Activated T-helper 1 cell treated with anti-CD3 and anti-CD28 coated beads, Interleukin-12 subunit alpha, Interleukin-12 subunit beta, Interleukin-2, Interleukin-4 antibody, amounts not matched to agents 30 ng/mL and 10 ng/mL and 1 ng/mL, durations not matched to agents 14 hours and 24 hours and 36 hours (primary cell): Measurements from ENCODE around the gene OR52N5. TPM values are rescaled to one million over a fixed set of nuclear protein-coding genes. Genes with fewer than 3 reads are reported as not detected.

ENCODE experiments used
- DNase-seq: peaks from one replicate; pipeline ENCODE4 v3.0.0; 2021; ENCODE audit warnings: low spot score
- H3K27ac Mint-ChIP-seq: one replicate; pipeline ENCODE4 v1.8.0; 2021; ENCODE audit warnings: mild to moderate bottlenecking, mixed read lengths
- H3K27me3 Mint-ChIP-seq: one replicate; pipeline ENCODE4 v1.8.0; 2022; ENCODE audit warnings: mild to moderate bottlenecking, moderate library complexity, mixed read lengths; ENCODE audit not compliant: insufficient read depth
- H3K36me3 Mint-ChIP-seq: one replicate; pipeline ENCODE4 v1.8.0; 2021; ENCODE audit warnings: low read depth, mixed read lengths
- H3K4me1 Mint-ChIP-seq: one replicate; pipeline ENCODE4 v1.8.0; 2021; ENCODE audit warnings: low read depth, mixed read lengths
- H3K4me3 Mint-ChIP-seq: one replicate; pipeline ENCODE4 v1.8.0; 2021; ENCODE audit warnings: mild to moderate bottlenecking, moderate library complexity, mixed read lengths
- H3K9me3 Mint-ChIP-seq: one replicate; pipeline ENCODE4 v1.8.0; 2021; ENCODE audit warnings: mixed read lengths
- intact Hi-C: fragments of 100-400 bp; cut with micrococcal nuclease; formaldehyde crosslinking; loops from one replicate; pipeline ENCODE4 v1.15.1; 2024
- total RNA-seq: library from RNA; stranded (reverse); gene quantifications from 2 replicates; pipeline ENCODE4 v1.2.3, GENCODE V29; 2022

The OR52N5 gene
- not detected in 2 replicates for total RNA-seq

DNA sequence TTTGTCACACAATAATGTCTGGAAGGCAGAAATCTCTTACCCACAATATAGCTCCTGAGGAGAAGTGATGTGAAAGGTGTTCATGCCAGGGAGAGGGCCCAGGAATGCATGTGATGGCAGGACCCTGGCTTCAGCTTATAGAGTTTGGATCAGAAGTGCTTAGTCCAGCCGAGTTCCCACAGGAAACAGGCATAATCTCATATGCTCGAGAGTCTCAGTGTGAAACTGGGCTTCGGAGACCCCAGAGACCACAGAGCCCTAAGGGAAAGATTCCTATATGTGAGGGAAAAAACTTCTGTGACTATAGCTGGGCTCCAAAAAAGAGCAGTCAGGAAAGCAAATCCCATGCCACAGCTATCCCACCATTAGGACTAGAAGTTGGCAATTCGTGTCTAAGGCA is at the start of gene OR52N5:
Gene OR52N5, minus strand, starts transcription at position 101 of the 400 bp plus-strand sequence. CDS start 4,721 bp downstream, outside the sequence.
- Mint-ChIP-seq H3K4me3 (no peak within 1 kb of the TSS), H3K9me3 (no peaks in the 10 kb centered on the region), H3K27me3 (no peaks in the 10 kb centered on the region), H3K4me1 (no peaks in the 10 kb centered on the region), H3K27ac (no peak within 1 kb of the TSS), H3K36me3 (no peaks in the 10 kb centered on the region)
- intact Hi-C loops = no loop called here
- DNase-seq = no peak

DNA sequence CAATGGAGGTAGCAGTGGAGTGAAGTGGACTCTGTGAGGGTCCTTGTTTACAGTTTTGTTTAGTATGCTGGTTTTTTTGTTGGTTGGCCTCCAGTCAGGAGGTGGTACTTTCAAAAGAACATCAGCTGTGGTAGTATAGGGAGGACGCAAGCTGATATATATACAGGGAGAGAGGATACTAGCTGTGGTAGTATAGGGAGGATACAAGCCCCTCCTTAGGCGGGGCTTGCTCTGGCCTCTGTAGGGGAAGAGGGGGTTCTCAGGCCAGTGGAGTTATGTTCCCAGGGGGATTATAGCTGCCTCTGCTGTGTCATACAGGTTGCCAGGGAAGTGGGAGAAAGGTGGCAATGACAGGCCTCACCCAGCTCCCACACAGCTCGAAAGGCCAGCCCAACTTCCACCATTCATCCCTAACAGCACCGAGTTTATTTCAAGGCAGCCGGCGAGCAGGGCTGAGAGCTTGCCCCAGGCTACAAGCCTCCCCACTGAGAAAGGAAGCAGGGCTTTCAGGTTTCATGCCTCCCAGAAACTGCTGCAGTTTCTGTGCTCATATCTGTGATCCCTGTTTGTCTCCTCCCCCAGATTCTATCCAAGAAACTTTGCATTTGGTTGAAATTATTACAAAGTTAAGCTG is 48.2 kb upstream of the OR52N5 start:
- intact Hi-C loops = no loop called here
- Mint-ChIP-seq H3K27me3 (peaks cover 3% of the 10 kb centered on the region), H3K27ac (no peak overlapping the region), H3K4me3 (no peak overlapping the region), H3K36me3 (no peaks in the 10 kb centered on the region), H3K4me1 (no peaks in the 10 kb centered on the region), H3K9me3 (no peaks in the 10 kb centered on the region)
- DNase-seq = no peak

DNA sequence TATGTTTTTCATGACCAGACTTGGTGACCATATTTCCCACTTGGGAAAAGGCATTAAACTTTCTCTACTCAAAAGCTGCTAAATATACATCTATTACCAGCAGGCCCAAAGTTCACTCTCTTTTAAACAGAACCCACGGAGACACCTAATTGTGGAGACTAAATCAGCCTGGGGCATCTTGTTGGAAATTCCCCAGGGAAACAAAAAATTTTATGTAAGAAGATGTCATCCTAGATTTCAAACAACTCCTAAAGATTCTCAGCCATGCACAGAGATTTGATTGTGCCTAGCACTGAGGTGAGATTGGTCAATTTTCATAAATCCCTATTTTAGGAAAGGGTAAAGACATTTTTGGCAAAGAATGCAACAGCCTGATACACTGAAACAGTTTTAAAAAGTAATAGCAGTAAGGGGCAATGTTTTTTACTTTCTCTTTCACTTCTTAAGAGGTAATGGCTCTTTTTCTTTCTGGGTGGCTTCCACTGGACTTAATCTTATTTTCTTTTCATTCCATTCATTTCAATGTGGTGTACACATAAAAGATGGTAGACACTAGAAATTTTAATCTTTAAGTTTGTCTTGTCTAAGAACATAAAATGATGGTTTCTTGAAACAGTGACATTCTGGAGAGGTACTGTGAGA is 35.2 kb upstream of the OR52N5 start:
- Mint-ChIP-seq H3K4me3 (peak overlapping the region; percentile 70), H3K36me3 (no peaks in the 10 kb centered on the region), H3K27me3 (peaks cover 10% of the 10 kb centered on the region), H3K4me1 (peaks cover 10% of the 10 kb centered on the region), H3K27ac (no peak overlapping the region), H3K9me3 (no peaks in the 10 kb centered on the region)
- DNase-seq = no peak
- intact Hi-C loops = no loop called here

DNA sequence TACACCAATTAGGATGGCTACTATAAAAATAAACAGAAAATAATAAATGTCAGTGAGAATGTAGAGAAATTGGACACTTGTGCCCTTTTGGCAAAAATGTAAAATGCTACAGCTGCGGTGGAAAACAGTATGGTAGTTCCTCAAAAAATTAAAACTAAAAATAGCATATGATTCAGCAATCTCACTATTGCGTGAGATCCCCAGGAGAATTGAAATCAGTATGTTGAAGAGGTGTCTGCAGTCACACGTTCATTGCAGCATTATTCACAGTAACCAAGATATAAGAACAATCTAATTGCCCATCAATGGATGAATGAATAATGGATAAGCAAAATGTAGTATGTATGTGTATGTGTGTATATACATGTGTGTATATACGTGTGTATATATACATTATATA is 32.4 kb upstream of the OR52N5 start:
- intact Hi-C loops = no loop called here
- no peak overlapping the region for H3K27ac Mint-ChIP-seq
- no peaks in the 10 kb centered on the region for H3K36me3 Mint-ChIP-seq
- H3K9me3 Mint-ChIP-seq = no peaks in the 10 kb centered on the region
- peaks cover 10% of the 10 kb centered on the region for H3K4me1 Mint-ChIP-seq
- H3K4me3 Mint-ChIP-seq = no peak overlapping the region
- no peak for DNase-seq
- H3K27me3 Mint-ChIP-seq = peaks cover 10% of the 10 kb centered on the region

DNA sequence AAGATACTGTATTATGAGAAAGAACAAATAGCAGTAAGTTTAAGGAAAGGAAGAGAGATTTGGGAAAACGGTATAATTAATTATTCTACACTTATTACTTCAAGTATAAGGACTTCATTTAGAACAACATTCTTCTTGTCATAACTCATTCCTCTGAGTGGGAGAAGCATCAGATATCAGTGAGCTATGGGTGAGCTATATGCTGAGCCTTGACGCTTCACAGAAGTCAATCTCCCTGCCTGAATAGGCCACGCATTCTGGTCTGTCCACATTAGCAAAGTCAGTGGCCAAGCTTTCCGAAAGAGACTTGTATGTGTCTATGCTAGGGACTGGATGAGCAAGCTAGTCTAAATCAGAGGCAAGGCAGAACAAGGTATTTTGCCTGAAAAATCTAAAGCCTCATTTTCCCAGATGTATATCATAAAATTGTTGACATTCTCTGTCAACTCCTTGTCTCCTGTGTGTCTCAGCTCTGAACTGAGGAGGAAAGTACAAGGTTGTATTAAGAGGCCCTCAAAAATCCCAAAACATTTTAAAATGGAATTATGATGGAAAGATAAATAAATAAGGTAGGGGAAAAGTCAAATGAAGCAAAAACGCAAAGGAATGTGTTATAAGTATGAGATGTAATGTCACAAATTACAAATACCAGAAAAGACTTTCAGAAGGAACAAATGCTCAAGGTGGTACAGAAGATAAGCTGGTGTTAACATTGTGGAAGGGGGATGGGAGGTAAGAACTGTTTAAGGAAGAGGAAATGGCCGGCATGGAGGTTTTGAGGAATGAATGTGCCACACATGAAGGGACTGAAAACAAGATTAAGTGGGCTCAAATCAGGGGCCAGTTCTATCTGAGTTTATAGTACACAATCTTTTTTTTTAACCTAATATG is 27.0 kb upstream of the OR52N5 start:
- Mint-ChIP-seq H3K36me3 (no peaks in the 10 kb centered on the region), H3K27ac (no peak overlapping the region), H3K27me3 (peaks cover 21% of the 10 kb centered on the region), H3K4me1 (peaks cover 15% of the 10 kb centered on the region), H3K9me3 (no peaks in the 10 kb centered on the region), H3K4me3 (no peak overlapping the region)
- intact Hi-C loops = loop anchor here (5.0 to 10.0 kb wide), 2 partner anchors 428 to 545 kb away; partner anchors contain the start of gene OR51M1
- no peak for DNase-seq

DNA sequence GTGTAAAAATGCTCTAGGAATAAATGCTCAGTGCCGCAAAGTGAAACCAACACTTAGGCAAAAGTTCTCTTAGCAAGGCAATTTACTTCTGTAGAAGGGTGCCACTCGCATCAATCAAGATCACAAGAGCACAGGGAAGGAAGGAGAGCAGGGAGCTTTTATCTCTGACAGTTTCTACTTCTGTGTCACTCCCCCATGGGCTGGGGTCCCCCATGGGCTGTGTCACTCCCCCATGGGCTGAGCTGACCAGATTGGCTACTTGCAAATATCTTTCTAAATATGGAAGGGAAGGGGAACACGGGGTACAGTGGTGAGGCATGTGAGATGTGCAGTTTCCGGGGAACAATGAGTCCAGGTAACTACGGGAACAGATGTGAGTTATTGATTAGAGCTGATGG is 26.0 kb upstream of the OR52N5 start:
- intact Hi-C loops = loop anchor here (5.0 to 10.0 kb wide), 2 partner anchors 427 to 546 kb away; partner anchors contain the start of gene OR51M1
- Mint-ChIP-seq H3K27me3 (peaks cover 23% of the 10 kb centered on the region), H3K36me3 (no peaks in the 10 kb centered on the region), H3K27ac (no peak overlapping the region), H3K4me1 (peaks cover 15% of the 10 kb centered on the region), H3K4me3 (peak overlapping the region; percentile 85), H3K9me3 (peaks cover 2% of the 10 kb centered on the region)
- DNase-seq = no peak

DNA sequence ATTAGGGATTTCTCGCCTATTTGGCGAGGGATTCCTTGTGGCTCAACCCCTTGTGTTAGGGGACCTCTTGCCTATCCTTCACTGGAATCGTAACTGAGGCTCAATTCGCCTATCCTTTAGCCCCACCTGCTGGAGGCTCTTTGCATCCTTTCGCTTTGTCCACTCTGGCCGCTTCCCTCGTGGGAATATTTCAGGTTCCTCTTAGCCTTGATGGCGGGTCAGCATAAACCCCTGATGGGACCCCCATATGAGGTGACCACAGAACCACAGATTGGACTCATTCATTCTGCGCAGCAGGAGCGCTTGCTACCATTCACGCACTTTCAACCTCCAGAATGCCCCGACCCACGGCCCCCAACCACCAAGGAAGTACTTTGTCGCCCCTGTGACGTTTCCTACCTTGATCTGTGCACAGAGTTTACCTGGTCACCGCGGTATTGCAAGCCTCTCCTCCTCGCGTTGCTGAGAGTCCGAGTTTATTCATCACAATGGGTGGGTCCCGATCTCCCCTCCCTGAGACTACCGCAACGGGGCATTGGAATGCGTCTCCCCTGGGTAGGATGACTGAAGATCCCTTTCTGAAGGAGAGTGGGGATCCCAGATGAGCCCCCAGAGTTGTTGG is 25.5 kb upstream of the OR52N5 start, which contains the start of gene OR52N2:
Gene OR52N2, plus strand, starts transcription at position 425 of the 622 bp plus-strand sequence. CDS start 11,412 bp downstream, outside the sequence.
- peak; percentile 56 for DNase-seq
- Mint-ChIP-seq H3K27ac (no peak within 1 kb of the TSS), H3K27me3 (peaks cover 20% of the 10 kb centered on the region), H3K4me1 (peaks cover 15% of the 10 kb centered on the region), H3K9me3 (peaks cover 4% of the 10 kb centered on the region), H3K4me3 (peak within 1 kb of the TSS; percentile 85), H3K36me3 (no peaks in the 10 kb centered on the region)
- intact Hi-C loops = loop anchor here (1.0 to 10.0 kb wide), 7 partner anchors 124 to 1171 kb away; partner anchors contain the start of genes OR51D1 and OR51M1

DNA sequence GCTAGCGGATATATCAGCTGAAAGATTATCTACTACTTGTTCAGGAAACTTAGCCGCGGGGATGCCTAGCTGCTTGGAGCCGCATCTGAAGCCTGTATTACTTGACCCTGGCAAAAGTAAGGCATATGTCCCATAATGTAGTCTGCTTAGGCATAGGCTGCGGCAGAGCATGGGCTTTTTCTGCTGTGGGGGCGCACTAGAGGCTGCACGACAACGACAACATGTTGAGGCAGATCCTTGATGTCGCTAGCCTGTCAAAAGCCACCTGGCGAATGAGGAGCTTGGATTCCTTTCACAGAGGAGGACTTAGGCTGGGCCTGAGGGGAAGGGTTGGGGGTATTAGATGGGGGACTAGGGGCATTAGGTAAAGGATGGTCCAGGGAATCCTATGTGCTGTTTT is 24.4 kb upstream of the OR52N5 start:
- intact Hi-C loops = loop anchor here (5.0 to 10.0 kb wide), 2 partner anchors 425 to 547 kb away; partner anchors contain the start of gene OR51M1
- H3K36me3 Mint-ChIP-seq = no peaks in the 10 kb centered on the region
- H3K4me1 Mint-ChIP-seq = peaks cover 15% of the 10 kb centered on the region
- H3K9me3 Mint-ChIP-seq = peaks cover 4% of the 10 kb centered on the region
- H3K27ac Mint-ChIP-seq = no peak overlapping the region
- no peak overlapping the region for H3K4me3 Mint-ChIP-seq
- peaks cover 20% of the 10 kb centered on the region for H3K27me3 Mint-ChIP-seq
- no peak for DNase-seq

DNA sequence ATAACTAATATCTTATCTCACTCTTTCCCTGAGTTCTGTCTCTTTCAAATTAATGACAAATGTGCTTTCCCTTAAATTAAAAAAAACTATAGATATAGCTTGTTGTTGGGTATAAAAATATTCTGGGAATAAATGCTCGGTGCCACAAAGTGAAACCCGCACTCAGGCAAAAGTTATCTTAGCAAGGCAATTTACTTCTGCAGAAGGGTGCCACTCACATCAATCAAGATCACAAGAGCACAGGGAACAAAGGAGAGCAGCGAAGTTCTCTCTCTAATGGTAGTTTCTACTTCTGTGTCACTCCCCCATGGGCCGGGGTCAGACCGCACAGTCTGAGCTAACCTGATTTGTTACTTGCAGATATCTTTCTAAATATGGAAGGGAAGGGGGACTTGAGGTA is 20.8 kb upstream of the OR52N5 start:
- Mint-ChIP-seq H3K4me3 (no peak overlapping the region), H3K36me3 (no peaks in the 10 kb centered on the region), H3K27me3 (peaks cover 12% of the 10 kb centered on the region), H3K27ac (no peak overlapping the region), H3K4me1 (peaks cover 9% of the 10 kb centered on the region), H3K9me3 (peaks cover 4% of the 10 kb centered on the region)
- intact Hi-C loops = loop anchor here (10.0 kb wide), 1 partner anchor 551 kb away; no protein-coding TSS in a partner anchor
- DNase-seq = no peak

DNA sequence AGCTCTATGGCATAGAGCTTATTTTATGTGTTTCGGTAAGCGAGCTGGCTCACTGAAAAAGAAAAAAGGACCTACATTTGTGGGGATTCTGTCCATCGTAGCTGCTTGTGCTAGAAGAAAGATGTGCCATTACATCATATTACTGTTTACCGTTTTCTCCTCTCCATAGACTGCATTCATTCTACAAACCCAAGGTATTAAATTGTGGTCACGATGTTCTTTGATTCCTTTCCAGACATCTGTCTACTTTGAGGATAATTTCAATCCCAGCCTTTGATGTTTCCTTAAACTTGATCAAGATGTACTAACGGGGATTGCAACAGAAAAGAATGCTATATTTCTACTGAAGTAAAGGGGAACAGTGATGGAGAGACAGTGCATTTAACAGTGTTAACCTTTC is 13.4 kb upstream of the OR52N5 start:
- intact Hi-C loops = no loop called here
- no peak for DNase-seq
- H3K4me1 Mint-ChIP-seq = no peaks in the 10 kb centered on the region
- H3K36me3 Mint-ChIP-seq = no peaks in the 10 kb centered on the region
- peaks cover 8% of the 10 kb centered on the region for H3K27me3 Mint-ChIP-seq
- no peaks in the 10 kb centered on the region for H3K9me3 Mint-ChIP-seq
- H3K4me3 Mint-ChIP-seq = no peak overlapping the region
- no peak overlapping the region for H3K27ac Mint-ChIP-seq

DNA sequence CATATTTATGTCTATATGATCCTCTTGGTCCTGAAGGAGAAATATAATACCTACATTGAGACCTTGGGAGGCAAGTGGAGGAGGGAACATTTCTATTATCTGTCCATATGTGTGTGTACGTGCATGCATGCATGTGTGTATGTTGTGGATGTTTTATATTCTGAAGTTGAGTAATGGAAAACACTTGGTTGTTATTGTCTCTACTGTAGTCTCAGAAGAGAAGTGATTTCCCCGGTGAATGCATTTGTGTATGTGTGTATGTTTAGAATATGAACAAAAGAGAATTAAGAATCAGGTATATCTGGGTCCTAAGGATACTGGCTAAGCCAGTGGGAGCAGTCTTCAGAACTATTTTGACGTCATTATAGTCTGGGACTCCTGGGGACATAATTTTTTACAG is 8.0 kb upstream of the OR52N5 start, which contains the start of gene OR52N1:
Gene OR52N1, minus strand, starts transcription at position 101 of the 400 bp plus-strand sequence. CDS start 2,449 bp downstream, outside the sequence.
- no peaks in the 10 kb centered on the region for H3K36me3 Mint-ChIP-seq
- no peak within 1 kb of the TSS for H3K27ac Mint-ChIP-seq
- no peak for DNase-seq
- no peak within 1 kb of the TSS for H3K4me3 Mint-ChIP-seq
- no peaks in the 10 kb centered on the region for H3K4me1 Mint-ChIP-seq
- peaks cover 15% of the 10 kb centered on the region for H3K27me3 Mint-ChIP-seq
- intact Hi-C loops = no loop called here
- no peaks in the 10 kb centered on the region for H3K9me3 Mint-ChIP-seq

DNA sequence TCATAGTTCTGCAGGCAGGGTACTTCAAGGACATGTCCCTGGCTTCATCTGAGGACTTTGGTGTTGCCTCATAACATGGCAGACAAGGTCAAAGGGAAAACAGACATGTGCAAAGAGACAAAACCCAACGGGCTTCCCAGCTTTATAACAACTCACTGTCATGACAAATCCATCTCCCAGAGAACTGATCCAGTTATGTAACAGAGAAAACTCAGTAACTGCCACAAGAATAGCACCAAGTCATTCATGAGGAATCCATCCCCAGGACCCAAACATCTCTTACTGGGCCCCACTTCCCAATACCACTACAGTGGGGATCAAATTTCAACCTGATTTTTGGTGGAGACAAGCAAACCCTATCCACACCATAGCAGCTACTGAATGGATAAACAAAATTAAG is 16.1 kb downstream of the OR52N5 start:
- DNase-seq = no peak
- no peaks in the 10 kb centered on the region for H3K4me1 Mint-ChIP-seq
- no peak overlapping the region for H3K27ac Mint-ChIP-seq
- H3K9me3 Mint-ChIP-seq = no peaks in the 10 kb centered on the region
- H3K4me3 Mint-ChIP-seq = no peak overlapping the region
- H3K36me3 Mint-ChIP-seq = no peaks in the 10 kb centered on the region
- intact Hi-C loops = no loop called here
- no peaks in the 10 kb centered on the region for H3K27me3 Mint-ChIP-seq
